NCI-H1417 treated with DMSO at 0.1 percent for 48 hours (cell line): ENCODE results near the gene HES7.

ENCODE experiments used
- DNase-seq: peaks from one replicate; lab custom pipeline; 2025; lab: John Stamatoyannopoulos, UW

HES7 gene

DNA sequence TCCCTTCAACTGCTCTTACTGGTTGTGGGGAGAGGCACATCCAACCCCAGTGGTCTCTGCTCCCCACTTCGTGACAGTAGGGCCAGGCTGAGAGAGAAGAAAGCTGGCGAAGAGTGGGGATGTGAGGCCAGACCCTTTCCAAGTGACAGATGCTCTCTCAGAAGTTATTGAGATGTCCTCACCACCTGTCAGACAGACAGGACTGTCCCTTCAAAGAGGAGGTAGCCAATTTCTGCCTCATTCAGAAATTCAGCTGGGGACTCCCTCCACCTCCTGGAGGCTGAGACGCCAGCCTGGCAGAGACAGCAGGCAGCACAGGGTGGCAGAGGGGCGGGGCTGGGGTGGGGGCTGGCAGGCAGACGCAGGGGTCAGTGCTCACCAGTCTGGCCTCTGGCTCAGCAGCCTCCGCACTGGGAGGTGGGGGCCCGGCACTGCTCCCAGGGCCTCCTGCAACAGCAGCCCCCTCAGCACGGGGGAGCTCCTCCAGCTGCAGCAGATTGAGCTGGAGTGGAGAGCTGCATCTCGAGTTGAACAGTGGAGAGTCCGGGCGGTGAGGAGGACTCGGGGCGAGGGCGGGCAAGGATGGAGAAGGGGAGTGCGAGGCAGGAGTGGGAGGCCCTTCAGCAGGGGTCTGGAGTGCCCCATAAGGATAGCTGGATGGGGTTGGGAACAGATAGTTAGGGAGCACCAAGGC is 19.1 kb upstream of the HES7 start:
- no peak for DNase-seq

DNA sequence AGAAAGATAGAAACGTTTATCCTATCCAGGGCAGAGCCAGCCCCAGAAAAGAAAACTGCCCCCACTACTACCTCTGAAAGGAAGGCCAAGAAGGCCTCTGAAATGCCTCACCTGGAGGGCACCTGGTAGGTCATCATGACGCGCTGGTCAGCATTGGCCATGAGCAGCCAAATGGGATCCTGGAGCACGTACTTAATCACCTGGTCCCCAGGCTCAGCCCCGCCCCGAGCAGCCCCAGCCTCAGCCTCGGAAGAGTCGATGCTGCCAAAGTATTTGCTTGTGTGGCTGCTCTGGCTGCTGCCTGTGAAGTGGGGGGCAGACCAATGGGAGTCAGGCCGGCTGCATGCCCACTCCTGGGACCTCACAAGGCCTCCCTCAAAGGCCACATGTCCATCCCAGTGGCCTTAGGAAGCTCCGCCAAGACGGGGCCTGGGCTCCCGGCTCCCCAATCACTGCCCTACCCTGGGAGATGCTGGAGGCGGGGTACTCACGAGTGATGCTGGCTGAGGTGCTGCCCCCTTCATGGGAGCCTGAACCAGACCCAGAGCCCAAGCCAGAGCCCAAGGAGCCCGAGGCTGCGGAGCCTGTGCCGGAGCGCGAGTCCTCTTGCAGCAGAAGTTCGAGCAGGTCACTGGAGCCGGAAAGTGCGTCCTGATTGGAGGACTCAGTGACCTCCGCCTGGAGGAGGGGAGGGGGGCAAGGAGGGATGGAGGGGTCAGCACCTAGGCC is 18.4 kb upstream of the HES7 start:
- no peak for DNase-seq

DNA sequence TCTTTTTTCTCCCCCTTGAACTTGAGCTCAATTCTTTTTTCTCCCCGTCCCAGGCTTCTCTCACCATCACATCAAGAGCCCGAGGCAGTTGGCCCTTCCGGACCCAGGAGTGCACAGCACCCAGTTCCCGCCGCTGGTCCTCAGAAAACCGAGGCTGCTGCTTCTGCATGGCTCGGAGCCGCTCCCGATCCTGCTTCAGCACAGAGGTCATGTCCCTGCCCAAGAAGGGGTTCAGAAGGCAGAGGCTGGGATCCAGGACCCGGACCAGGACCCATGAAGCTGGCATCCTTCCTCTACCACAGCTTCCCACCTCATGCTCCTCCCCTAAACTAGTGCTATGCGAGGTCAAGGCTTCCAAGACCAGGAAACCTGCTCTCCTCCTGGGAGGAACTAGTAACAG is 17.8 kb upstream of the HES7 start:
- no peak for DNase-seq

DNA sequence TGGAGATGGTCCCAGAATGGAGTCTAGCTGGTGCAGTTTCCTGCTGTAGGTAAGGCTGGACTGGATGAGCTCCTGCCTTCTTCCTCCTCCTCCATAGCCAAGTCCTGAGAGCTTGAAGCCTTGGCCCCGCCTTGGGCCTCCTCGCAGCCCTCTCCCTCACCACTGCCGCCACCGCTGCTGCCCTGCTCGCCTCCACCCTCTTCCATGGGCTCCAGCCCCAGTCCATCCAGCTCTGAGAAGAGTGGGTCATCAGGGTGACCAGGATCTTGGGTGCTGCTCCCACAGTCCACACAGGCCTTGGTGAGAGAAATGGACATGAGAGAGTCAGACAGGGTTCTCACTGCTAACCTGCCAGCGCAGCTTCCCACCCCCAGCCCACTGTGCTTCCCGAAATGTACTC is 17.1 kb upstream of the HES7 start:
- DNase-seq, result no peak

DNA sequence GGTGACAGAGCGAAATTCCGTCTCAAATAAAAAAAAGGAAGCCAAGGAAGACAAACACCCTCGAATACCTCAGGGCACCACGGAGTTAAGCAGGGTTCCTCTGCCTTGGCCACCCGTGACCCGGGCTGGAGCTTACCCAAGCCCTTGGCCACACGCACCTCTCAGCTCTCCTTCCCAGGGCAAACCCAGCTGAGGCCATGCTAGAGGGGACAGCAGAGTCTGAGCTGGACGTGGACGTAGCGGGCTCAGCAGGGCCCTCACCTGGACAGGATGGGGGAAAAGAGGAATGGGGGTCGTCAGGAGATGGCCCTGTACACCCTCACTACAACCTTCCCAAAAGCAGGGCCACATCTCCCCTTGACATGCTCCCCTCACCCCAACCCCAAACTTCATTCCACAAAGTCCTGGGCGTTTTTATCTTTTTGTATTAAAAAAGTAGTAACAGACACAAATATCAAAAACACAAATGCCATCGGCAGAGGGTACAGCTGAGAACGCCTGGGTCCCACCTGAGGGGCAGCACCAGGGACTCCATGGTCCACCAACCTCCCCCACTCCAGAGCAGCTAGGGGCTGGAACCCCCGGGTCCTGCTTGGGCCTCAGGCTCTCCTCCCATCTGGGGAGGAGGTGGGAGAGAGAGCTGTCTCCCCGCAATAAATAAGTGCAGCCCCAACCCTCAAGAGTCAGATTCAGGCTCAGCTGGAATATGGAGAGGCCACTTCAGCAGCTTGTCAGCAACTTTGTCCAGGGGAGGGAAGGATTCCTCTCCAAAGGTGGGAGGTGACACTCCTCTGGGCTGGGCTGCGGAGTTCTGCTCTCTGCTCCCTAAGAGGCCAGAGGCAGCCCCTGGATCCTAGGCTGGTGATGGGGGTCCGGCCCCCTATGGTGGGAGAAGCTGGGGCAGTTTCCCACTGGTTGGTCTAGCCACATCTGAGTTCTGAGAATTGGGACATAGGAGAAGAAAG is 16.4 kb upstream of the HES7 start:
- no peak for DNase-seq

DNA sequence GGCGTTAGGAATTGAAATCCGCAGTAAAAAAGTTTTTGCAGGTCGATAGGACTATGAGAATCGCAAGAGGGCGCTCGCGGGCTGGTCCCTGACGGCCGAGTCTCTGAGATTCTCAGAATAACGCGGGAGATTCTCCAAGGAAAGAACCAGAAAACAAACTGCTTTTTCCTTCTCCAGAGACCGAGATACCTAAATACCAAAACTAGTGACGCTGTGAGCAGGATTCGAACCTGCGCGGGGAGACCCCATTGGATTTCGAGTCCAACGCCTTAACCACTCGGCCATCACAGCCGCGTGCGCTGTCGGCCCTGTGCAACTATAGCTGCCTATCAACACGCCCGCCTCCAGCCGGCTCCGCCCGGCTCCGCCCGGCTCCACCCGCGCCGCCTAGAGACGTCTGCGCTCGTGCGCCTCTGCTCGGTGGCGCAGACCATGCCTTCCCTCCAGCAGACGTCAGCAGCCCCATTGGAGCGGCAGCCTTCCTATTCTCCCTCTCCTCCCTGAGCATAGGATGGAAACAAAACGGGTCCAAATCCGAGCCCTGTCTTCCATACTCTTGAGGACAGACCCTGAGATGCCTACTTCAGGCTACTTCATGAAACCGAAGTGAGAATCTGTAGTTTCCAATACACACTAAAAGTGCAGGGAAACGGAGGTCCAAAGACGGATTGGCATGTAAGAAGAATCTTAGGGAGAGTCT is 14.9 kb upstream of the HES7 start:
- peak; percentile 81 for DNase-seq

DNA sequence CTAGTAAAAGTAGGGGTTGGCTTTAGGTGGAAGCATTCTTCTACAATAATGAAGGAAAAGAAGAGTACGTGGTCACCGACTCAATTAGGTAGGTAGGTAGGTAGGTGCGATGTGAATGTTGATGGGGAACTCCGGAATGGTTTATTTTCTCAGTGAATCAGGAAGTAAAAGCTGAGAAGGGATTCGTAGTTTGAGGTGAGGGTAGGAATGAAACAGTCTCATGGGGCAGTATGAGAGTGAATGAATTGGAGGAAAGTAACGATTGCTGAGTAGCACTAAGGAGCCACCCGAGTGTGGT is 14.4 kb upstream of the HES7 start:
- no peak for DNase-seq

DNA sequence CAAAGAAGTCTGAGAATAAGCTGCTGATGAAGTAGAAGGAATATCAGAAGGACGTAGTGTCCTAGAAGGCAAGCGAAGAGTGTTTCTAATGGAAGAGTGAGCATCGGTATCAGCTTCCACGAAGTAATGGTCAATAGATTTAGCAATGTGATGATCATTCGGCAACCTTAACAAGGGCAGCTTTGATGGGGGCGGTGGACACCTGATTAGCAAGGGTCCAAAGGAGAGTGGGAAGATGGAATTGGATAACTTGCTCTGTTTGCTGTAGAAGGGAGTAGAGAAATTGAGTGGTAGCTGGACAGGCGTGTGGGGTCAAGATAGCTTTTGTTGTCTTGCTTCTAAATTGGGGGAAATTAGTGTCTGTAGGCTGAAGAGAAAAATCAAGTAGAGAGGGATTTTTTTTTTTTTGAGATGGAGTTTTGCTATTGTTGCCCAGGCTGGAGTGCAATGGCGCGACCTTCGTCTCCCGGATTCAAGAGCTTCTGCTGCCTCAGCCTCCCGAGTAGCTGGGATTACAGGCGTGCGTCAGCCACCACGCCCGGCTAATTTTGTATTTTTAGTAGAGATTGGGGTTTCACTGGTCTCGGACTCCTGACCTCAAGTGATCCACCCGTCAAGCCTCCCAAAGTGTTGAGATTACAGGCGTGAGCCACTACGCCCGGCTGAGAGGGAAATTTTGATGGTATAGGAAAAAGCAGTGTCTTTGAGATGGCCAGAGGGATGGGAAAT is 13.9 kb upstream of the HES7 start:
- DNase-seq, result no peak

DNA sequence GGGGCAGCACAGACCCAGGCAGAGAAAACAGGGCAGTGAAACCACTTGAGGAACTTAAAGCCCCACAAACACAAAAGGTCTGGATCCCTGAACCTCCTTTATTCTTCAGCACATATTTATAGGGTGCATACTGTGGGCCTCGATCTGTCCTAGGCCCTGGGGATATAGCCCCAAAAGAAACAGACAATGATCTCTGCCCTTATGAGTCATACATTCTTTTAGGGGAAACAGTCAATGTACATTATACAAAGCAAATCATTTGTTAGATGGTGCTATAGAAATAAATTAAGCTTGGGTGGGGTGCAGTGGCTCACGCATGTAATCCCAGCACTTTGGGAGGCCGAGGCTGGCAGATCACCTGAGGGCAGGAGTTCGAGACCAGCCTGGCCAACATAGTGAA is 10.0 kb upstream of the HES7 start:
- DNase-seq, result no peak

DNA sequence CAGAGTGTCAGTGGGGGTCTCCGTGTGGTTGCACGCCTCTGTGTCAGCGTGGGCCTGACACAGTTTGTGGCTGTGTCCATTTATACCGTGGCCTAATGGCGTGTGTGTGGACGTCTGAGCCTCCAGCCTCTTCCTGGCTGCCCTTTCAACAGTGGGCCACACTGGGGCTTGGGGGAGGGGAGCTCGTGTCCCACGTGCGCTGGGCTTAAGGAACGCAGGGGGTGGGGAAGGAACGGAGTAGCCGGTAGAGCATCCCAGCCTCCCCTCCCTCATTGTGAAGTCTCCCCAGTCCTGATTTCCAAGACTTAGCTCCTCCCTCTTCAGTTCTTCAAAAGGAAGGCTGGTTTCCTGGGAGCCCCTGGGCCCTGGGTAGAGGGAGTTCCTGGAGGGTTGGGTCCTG is 9.5 kb upstream of the HES7 start:
- no peak for DNase-seq

DNA sequence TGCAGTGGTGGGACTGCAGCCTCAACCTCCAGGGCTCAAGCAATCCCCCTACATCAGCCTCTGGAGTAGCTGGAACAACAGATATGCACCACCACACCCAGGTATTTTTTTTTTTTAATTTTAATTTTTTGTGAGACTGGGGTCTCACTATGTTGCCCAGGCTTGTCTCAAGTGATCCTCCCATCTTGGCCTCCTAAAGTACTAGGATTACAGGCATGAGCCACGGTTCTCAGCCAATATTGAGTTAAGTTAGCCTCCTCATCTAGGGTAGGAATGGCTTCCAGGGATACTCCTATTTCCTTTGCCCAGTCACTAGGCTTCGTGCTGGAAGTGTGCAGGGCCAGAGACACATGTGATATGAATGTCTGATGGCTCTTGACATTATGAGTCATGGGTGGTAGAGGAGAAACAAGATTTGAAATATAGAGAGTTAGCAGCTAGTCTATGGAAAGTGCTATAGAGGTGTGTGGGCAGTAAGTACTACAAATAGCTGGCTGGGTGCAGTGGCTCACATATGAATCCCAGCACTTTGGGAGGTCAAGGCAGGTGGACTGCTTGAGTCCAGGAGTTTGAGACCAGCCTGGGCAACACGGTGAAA is 8.0 kb upstream of the HES7 start:
- DNase-seq, result no peak

DNA sequence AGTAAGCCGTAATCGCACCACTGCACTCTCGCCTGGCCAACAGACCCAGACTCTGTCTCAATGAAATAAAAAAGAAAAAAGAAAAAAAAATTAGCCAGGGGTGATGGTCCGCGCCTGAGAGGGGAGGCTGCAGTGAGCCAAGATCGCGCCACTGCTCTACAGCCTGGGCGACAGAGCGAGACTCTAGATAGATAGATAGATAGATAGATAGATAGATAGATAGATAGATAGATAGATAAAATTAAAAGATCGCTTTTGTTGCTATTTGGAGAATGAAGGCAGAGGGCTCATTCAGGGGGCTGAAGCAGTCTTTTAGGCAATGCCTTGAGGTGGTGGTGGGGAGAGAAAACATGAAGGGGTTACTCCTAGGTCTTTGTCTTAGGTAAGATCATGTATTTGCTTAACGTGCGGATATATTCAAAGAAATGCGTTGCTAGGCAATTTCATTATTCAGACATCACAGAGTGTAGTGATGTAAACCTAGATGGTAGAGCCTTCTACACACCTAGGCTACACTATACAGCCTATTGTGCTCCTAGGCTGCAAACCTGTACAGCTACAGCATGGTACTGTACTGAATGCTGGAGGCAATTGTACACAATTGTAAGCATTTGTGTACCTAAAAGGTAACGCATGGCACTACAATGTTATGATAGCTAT is 4.3 kb upstream of the HES7 start:
- no peak for DNase-seq

DNA sequence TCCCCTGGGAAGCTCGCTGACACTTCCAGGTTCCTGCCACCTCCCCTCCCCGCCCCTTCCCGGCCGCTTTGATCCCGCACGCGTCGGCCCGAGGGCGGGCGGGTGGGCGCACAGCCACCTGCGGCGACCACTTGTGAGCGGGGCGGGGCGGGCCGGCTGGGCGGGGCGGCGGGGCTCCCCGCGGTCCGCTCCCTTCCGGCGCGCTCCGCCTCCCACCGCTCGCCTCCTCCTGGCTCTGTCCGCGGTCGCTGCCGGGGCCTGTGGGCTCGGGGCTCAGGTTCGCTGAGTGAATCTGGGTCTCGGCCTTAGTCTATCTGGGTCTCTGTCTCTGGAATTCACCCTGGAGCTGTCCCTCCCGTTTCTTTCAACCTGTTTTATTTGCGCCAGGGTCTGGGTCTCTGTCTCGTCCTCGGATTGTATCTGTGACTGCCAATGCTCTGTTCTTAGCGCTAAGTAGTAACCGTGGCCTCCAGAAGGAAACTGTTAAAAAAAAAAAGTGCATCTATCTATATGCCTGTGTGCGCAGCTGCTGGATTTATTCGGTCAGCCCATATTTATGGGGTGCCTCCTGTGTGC is 2.7 kb upstream of the HES7 start:
- no peak for DNase-seq

DNA sequence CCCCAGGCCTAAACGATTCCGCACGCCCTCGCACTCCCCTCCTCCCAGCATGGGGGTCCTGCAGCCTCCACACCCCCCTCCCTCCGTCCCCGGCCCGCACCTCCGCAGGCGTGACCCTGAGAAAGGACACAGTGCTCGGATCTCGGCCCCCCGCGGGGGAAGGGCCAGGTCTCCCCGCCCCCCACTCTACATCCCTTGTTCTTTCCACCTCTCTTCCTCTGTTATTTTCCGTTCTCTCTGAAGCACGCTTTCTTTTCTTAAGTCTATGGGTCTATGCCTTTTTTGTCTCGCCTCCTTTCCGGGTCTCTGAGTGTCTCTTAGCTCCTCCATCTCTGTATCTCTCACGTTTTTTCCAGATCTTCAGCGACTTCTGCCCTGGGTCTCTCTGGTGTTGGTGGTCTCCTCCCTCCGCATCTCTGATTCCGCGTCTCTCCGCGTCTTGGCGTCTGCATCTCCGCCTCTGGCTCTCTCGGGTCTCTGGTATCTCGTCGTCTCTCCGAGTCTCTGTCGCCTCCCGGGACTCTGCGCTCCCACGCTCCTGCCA is 2.1 kb upstream of the HES7 start:
- no peak for DNase-seq

DNA sequence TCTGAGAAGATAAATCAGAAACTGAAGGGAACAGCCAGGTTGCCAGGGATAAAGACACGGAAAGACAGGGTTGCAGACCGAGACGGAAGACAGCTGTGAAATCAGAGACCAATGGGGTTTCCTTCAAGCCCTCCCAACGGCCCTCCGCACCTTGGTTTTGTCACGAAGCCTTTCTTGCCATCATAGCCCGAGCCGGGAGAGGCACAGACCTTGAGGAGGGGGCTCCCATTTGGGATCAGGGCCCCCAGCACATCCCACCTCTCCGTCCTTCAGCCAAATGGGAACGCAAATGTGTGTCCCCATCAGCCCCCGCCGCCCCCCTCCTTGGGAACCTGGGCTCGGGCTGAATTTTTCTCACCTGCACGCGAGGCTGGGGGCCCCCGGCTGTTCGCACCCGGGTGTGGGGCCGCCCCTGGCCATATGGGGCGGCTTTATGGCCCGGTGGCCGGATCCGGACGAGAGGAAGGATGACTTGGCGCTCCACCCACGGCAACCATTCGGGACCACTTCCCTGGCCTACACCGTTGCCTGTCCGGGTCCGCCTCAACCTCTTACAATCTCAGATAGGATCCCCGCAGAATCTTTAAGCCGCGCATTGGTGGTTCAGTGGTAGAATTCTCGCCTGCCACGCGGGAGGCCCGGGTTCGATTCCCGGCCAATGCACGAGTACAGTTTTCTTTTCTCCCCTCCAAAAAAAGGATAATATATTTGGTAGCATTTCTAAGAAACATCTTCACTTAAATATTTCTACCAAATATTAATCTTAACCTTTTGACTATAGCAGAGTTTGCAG is 1.4 kb upstream of the HES7 start:
- DNase-seq, result no peak

DNA sequence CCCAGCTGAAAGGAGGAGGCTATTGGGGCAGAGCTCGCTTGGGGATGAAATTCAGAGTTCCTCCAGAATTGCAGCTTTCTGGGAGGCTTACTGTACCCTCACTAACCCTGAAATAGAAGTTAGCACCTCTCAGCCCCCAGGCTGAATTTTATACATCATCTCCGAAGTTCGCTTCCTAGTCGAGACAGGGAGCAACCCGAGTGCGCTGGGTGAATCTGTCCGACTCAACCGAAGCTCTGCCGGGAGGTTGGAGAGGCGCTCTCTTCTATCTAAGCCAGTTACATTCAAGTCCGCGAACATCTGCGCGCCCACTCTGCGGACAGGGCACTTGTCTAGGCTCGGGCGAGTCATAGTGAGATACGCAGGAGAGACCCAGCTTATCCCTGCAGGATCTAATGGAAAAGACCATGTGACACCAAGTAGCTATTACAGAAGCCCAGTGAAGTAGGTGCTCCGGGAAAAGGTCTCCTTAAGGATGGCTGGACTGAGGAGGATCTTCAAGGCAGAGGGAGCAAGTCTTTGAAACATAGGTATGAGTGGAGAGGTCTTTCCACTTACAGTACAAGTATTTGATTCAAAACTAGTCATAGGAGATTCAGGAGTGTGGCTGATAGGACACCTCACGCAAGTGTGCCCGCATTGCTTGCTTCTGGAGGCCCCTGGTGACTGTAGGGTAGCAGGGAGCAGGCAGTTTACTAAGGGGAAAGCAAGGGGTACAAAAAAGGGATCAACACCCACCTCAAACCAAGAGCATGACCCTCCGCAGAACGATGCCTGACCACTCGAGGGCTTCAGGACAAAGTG is 646 bp upstream of the HES7 start:
- DNase-seq, result no peak

DNA sequence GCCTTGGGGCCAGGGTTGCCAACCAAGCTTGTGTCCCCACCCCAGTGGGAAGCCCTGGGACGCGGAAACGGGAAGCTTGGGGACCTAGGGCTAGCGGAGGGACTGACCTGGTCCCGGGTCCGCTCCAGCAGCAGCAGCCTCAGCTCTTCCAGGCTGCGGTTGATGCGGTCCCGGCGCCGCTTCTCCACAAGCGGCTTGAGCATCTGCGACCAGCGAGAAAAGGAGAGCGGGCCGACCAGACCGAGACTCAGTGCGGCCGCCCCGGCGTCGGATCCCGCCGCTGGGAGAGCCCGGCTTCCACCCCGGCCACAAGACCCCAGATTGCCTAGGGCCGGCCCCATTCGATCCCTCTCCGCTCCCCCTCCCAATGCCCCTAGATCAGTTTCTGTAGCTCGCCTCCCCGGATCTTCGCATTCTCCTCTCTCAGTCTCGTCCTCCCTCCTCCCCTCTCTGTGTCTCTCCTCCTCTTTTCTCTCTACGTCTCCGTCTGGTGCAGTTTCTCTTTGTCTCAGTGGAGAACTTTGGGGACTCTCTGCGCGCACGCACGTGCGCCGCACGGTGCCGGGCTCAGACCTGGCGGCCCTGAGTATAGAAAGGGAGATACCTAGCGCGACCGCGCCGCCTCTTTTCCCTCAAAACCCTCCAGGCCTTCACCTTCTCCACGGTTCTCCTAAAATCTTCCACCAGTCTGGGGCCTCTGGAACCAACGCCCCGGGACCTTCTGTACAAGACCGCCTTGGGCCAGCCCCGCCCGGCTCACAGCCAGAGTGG is 797 bp downstream of the HES7 start:
- no peak for DNase-seq
